ENCODE results near the gene PAK1. TPM values are rescaled to one million over a fixed set of nuclear protein-coding genes. Genes with fewer than 3 reads are reported as not detected.

Gene PAK1
- total RNA-seq, 1 experiment from 2014 or later: 80.0 TPM

- Histone ChIP-seq H3K4me2 (peak overlapping the region; percentile 87), H3K4me3 (peak overlapping the region; percentile 83)
Measured at GRCh38 chr11:77471558-77472193, 2.2 kb downstream of the PAK1 start.

GRCh38 chr11:77470971-77471370 is 2.9 kb downstream of the PAK1 start:
- Histone ChIP-seq H3K27ac (no peak overlapping the region), H3F3A (ENCODE audit: insufficient read depth, low read depth) (peaks cover 32% of the 10 kb centered on the region), H3K27me3 (ENCODE audit: insufficient read depth, low read depth) (no peaks in the 10 kb centered on the region), H3K36me3 (ENCODE audit: low read depth) (no peaks in the 10 kb centered on the region; the same call in 1 of the 2 replicates), H3K4me2 (peak overlapping the region; percentile 87), H2AFZ (no peak overlapping the region), H3K4me1 (replicated peaks; ENCODE audit: insufficient read depth) (peaks cover 51% of the 10 kb centered on the region), H3K9me2 (ENCODE audit: insufficient read depth) (no peaks in the 10 kb centered on the region), H3K4me3 (peak overlapping the region; percentile 83; the same call in 1 of the 2 replicates), H3K9me3 (ENCODE audit: insufficient read depth, low read depth) (no peaks in the 10 kb centered on the region), H4K20me1 (ENCODE audit: insufficient read depth) (no peaks in the 10 kb centered on the region), H3K79me2 (ENCODE audit: low read depth) (peaks cover 51% of the 10 kb centered on the region)
- no peak for DNase-seq
- no TSS peak for BruUV-seq (replicated peaks)
- no peak for TF ChIP-seq EZH2 (IDR thresholded peaks at IDR 0.05; ENCODE audit: low read depth)
- no peak for TF ChIP-seq CTCF (conservative IDR thresholded peaks at IDR 0.05)
- CTCF ChIA-PET: interaction anchor here (0.5 to 1.5 kb wide), 3 partner anchors 59 to 437 kb away, joined by 3 to 5 read pairs (median 4); partner anchors contain the start of gene B3GNT6
- intact Hi-C loops (cut with micrococcal nuclease; ENCODE audit: unreplicated experiment): loop anchor here (5.0 kb wide), 2 partner anchors 59 to 279 kb away; no protein-coding TSS in a partner anchor
- POLR2A ChIA-PET (ENCODE audit: unreplicated experiment): interaction anchor here (0.5 to 1.1 kb wide), 2 partner anchors 132 to 223 kb away, joined by 4 to 9 read pairs; no protein-coding TSS in a partner anchor

More at GRCh38 chr11:77471558-77472193, 2.2 kb downstream of the PAK1 start:
- no peak overlapping the region for H3K27ac ChIP-seq
- H3K79me2 ChIP-seq (ENCODE audit: low read depth): peaks cover 51% of the 10 kb centered on the region
- CTCF ChIA-PET: interaction anchor here (0.5 to 1.5 kb wide), 4 partner anchors 21 to 61 kb away, joined by 3 to 6 read pairs (median 4); no protein-coding TSS in a partner anchor
- H3K9me2 ChIP-seq (ENCODE audit: insufficient read depth): no peaks in the 10 kb centered on the region
- no peaks in the 10 kb centered on the region; the same call in 1 of the 2 replicates for H3K36me3 ChIP-seq (ENCODE audit: low read depth)
- peaks cover 32% of the 10 kb centered on the region for H3F3A ChIP-seq (ENCODE audit: insufficient read depth, low read depth)
- no peaks in the 10 kb centered on the region for H3K9me3 ChIP-seq (ENCODE audit: insufficient read depth, low read depth)
- TF ChIP-seq CTCF (conservative IDR thresholded peaks at IDR 0.05) (peak; percentile 66), EZH2 (IDR thresholded peaks at IDR 0.05; ENCODE audit: low read depth) (no peak)
- peaks cover 51% of the 10 kb centered on the region for H3K4me1 ChIP-seq (replicated peaks; ENCODE audit: insufficient read depth)
- peak overlapping the region; percentile 89; the same call in 1 of the 2 replicates for H2AFZ ChIP-seq
- no peaks in the 10 kb centered on the region for H4K20me1 ChIP-seq (ENCODE audit: insufficient read depth)
- DNase-seq: peak; percentile 55 to 96
- intact Hi-C loops (cut with micrococcal nuclease; ENCODE audit: unreplicated experiment): loop anchor here (5.0 kb wide), 2 partner anchors 59 to 279 kb away; no protein-coding TSS in a partner anchor
- no TSS peak for BruUV-seq (replicated peaks)
- POLR2A ChIA-PET (ENCODE audit: unreplicated experiment): interaction anchor here (0.5 to 1.1 kb wide), 4 partner anchors 131 to 1645 kb away, joined by 4 to 11 read pairs (median 10); no protein-coding TSS in a partner anchor
- no peaks in the 10 kb centered on the region for H3K27me3 ChIP-seq (ENCODE audit: insufficient read depth, low read depth)

GRCh38 chr11:77470504-77470903 is 3.4 kb downstream of the PAK1 start:
- no peaks in the 10 kb centered on the region; the same call in 1 of the 2 replicates for H3K36me3 ChIP-seq (ENCODE audit: low read depth)
- peaks cover 29% of the 10 kb centered on the region for H3F3A ChIP-seq (ENCODE audit: insufficient read depth, low read depth)
- no peaks in the 10 kb centered on the region for H3K27me3 ChIP-seq (ENCODE audit: insufficient read depth, low read depth)
- H2AFZ ChIP-seq: no peak overlapping the region
- H3K79me2 ChIP-seq (ENCODE audit: low read depth): peaks cover 51% of the 10 kb centered on the region
- H3K9me3 ChIP-seq (ENCODE audit: insufficient read depth, low read depth): no peaks in the 10 kb centered on the region
- no TSS peak for BruUV-seq (replicated peaks)
- CTCF ChIA-PET: interaction anchor here (0.6 to 0.7 kb wide), 3 partner anchors 17 to 436 kb away, joined by 3 to 7 read pairs (median 5); partner anchors contain the start of gene B3GNT6
- DNase-seq: no peak
- no peak overlapping the region for H3K27ac ChIP-seq
- no peaks in the 10 kb centered on the region for H3K9me2 ChIP-seq (ENCODE audit: insufficient read depth)
- TF ChIP-seq CTCF (conservative IDR thresholded peaks at IDR 0.05): no peak
- no peak for TF ChIP-seq EZH2 (IDR thresholded peaks at IDR 0.05; ENCODE audit: low read depth)
- peaks cover 51% of the 10 kb centered on the region for H3K4me1 ChIP-seq (replicated peaks; ENCODE audit: insufficient read depth)
- POLR2A ChIA-PET (ENCODE audit: unreplicated experiment): no interaction called here
- H4K20me1 ChIP-seq (ENCODE audit: insufficient read depth): no peaks in the 10 kb centered on the region
- H3K4me3 ChIP-seq: no peak overlapping the region
- intact Hi-C loops (cut with micrococcal nuclease; ENCODE audit: unreplicated experiment): loop anchor here (5.0 kb wide), 2 partner anchors 58 to 278 kb away; no protein-coding TSS in a partner anchor
- H3K4me2 ChIP-seq: peak overlapping the region; percentile 87
